WTC11 (cell line): ENCODE data around the gene NEURL4.

Source experiments
- CTCF ChIP-seq: fragments of 200-600 bp; IDR thresholded peaks from 2 replicates; pipeline ENCODE4 v1.8.0; 2022; ENCODE audit warnings: antibody characterized with exemption
- ELF4 ChIP-seq: sonication (generic); formaldehyde crosslinking; IDR thresholded peaks from 2 replicates; pipeline ENCODE4 v1.8.1; 2022; ENCODE audit warnings: low read depth, mild to moderate bottlenecking, moderate library complexity, missing genetic modification reagents
- ESRRA ChIP-seq: sonication (generic); formaldehyde crosslinking; IDR thresholded peaks from 2 replicates; pipeline ENCODE4 v1.8.1; 2022; ENCODE audit warnings: mild to moderate bottlenecking, missing genetic modification reagents, borderline replicate concordance
- FOXK1 ChIP-seq: sonication (generic); formaldehyde crosslinking; IDR thresholded peaks from 2 replicates; pipeline ENCODE4 v1.8.0; 2022; ENCODE audit warnings: mild to moderate bottlenecking, moderate library complexity, missing genetic modification reagents
- KAT7 ChIP-seq: sonication (generic); formaldehyde crosslinking; IDR thresholded peaks from 2 replicates; pipeline ENCODE4 v1.8.1; 2023; ENCODE audit warnings: missing genetic modification reagents, mild to moderate bottlenecking, borderline replicate concordance
- RELA ChIP-seq: sonication (generic); formaldehyde crosslinking; IDR thresholded peaks from 2 replicates; pipeline ENCODE4 v1.8.1; 2022; ENCODE audit warnings: missing genetic modification reagents, mild to moderate bottlenecking, borderline replicate concordance
- ZNF138 ChIP-seq: sonication (generic); formaldehyde crosslinking; conservative IDR thresholded peaks from 2 replicates; pipeline ENCODE4 v1.8.1; 2022; ENCODE audit warnings: mild to moderate bottlenecking, moderate library complexity, missing genetic modification reagents
- ZNF532 ChIP-seq: fragments of 250-450 bp; sonication (Bioruptor Pico); IDR thresholded peaks from 2 replicates; pipeline ENCODE4 v1.9.0; 2021; ENCODE audit warnings: mild to moderate bottlenecking, borderline replicate concordance
- TF ChIP-seq, protein P1 (sequence below): sonication (generic); formaldehyde crosslinking; IDR thresholded peaks from 2 replicates; pipeline ENCODE4 v1.8.1; 2022; ENCODE audit warnings: mild to moderate bottlenecking, moderate library complexity, missing genetic modification reagents

- TF ChIP-seq CTCF, result no peak
- no peak for TF ChIP-seq KAT7 (CRISPR knock-in tag)
- no peak for TF ChIP-seq ESRRA
- TF ChIP-seq ZNF532 (CRISPR knock-in tag), result no peak
- no peak for TF ChIP-seq RELA (CRISPR knock-in tag)
- TF ChIP-seq, protein P1, sequence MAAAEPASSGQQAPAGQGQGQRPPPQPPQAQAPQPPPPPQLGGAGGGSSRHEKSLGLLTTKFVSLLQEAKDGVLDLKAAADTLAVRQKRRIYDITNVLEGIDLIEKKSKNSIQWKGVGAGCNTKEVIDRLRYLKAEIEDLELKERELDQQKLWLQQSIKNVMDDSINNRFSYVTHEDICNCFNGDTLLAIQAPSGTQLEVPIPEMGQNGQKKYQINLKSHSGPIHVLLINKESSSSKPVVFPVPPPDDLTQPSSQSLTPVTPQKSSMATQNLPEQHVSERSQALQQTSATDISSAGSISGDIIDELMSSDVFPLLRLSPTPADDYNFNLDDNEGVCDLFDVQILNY (CRISPR knock-in tag), result no peak
- no peak for TF ChIP-seq ELF4
- TF ChIP-seq FOXK1 (CRISPR knock-in tag), result no peak
- TF ChIP-seq ZNF138, result no peak
These were observed 34.2 kb upstream of the NEURL4 start for GRCh38 chr17:7363311-7363710.
